CD4-positive, alpha-beta T cell (primary cell): Measurements from ENCODE around the gene EPB41L4A. TPM values are rescaled to one million over a fixed set of nuclear protein-coding genes. Genes with fewer than 3 reads are reported as not detected.
A peak's percentile ranks its signal among the peaks of the same experiment; 100 is the strongest.

Experiments used
- ATAC-seq: fragments of 200-7000 bp; cut with Tn5 transposase; one replicate; pipeline ENCODE4 v1.10.0; 2022; ENCODE audit warnings: mild to moderate bottlenecking; ENCODE audit not compliant: poor library complexity
- CTCF ChIA-PET: fragments of 350-600 bp; sonication (Branson Sonifier 250); formaldehyde crosslinking; loops from one replicate; lab custom pipeline; 2021; ENCODE audit warnings: antibody characterized with exemption, inconsistent platforms; lab: Charles Lee
- POLR2A ChIA-PET: fragments of 350-600 bp; sonication (Branson Sonifier 250); formaldehyde crosslinking; loops from one replicate; lab custom pipeline; 2021; ENCODE audit warnings: antibody characterized with exemption, inconsistent platforms; lab: Charles Lee
- DNase-seq, 14 experiments: peaks; one replicate each; pipeline ENCODE4 v3.0.0-alpha.2; 2013 to 2020; ENCODE audit warnings: mixed read lengths in 2 of 14
- H3K27ac ChIP-seq, 2 donors: one replicate each; pipeline versions ENCODE4 v1.5.1 to v1.7.0; 2013; ENCODE audit warnings: low read length in 2 of 2, low read depth in 1 of 2, mild to moderate bottlenecking in 1 of 2
- H3K27me3 ChIP-seq, 2 experiments: 1 replicate in 1 of 2; 2 replicates in 1 of 2; pipeline versions ENCODE4 v1.6.1 to v1.7.0; 2013; ENCODE audit warnings: low read length in 2 of 2, control low read depth in 1 of 2, mild to moderate bottlenecking in 1 of 2, moderate library complexity in 1 of 2; ENCODE audit not compliant: insufficient read depth in 2 of 2, control insufficient read depth in 1 of 2
- H3K36me3 ChIP-seq: one replicate; pipeline ENCODE4 v1.6.1; 2013; ENCODE audit warnings: low read length, control low read depth; ENCODE audit not compliant: insufficient read depth
- H3K4me1 ChIP-seq: one replicate; pipeline ENCODE4 v1.6.1; 2013; ENCODE audit warnings: low read length, control low read depth; ENCODE audit not compliant: insufficient read depth
- H3K4me3 ChIP-seq: one replicate; pipeline ENCODE4 v1.5.1; 2013; ENCODE audit warnings: mild to moderate bottlenecking, low read length, moderate library complexity
- H3K9me3 ChIP-seq, 2 experiments: 1 replicate in 1 of 2; 2 replicates in 1 of 2; pipeline versions ENCODE4 v1.6.1 to v1.7.0; 2013; ENCODE audit warnings: low read length in 2 of 2, mild to moderate bottlenecking in 2 of 2, control low read depth in 1 of 2, moderate library complexity in 1 of 2; ENCODE audit not compliant: control insufficient read depth in 1 of 2, insufficient read depth in 1 of 2
- H3K27ac Mint-ChIP-seq: one replicate; pipeline ENCODE4 v1.8.0; 2020; ENCODE audit warnings: mixed read lengths
- H3K27me3 Mint-ChIP-seq: one replicate; pipeline ENCODE4 v1.8.0; 2021; ENCODE audit warnings: mixed read lengths
- H3K36me3 Mint-ChIP-seq: one replicate; pipeline ENCODE4 v1.8.0; 2021; ENCODE audit warnings: low read depth, mixed read lengths
- H3K4me1 Mint-ChIP-seq: one replicate; pipeline ENCODE4 v1.8.0; 2021; ENCODE audit warnings: low read depth, mixed read lengths
- H3K4me3 Mint-ChIP-seq: one replicate; pipeline ENCODE4 v1.8.0; 2020; ENCODE audit warnings: mild to moderate bottlenecking, mixed read lengths
- H3K9me3 Mint-ChIP-seq: one replicate; pipeline ENCODE4 v1.8.0; 2020; ENCODE audit warnings: mixed read lengths
- CTCF ChIP-seq: fragments of 200-600 bp; IDR thresholded peaks from one replicate; pipeline ENCODE4 v1.8.0; 2022; ENCODE audit warnings: antibody characterized with exemption, mild to moderate bottlenecking
- intact Hi-C, 2 experiments: fragments of 100-400 bp; cut with DNase I in 1 of 2; cut with micrococcal nuclease in 1 of 2; formaldehyde crosslinking; loops; one replicate each; pipeline versions ENCODE4 v1.15.1 to v1.9.0; 2023 to 2025; cut with DNase I, micrococcal nuclease
- total RNA-seq, 174 experiments: library from RNA in 2 of 174; stranded (reverse) in 2 of 174; gene quantifications; one replicate each; pipeline ENCODE4 v1.2.3 and lab custom pipeline; 2021 to 2026

The EPB41L4A gene
- total RNA-seq, 2 experiments from 2014 or later, result 0.08 TPM; not detected in 1

DNA sequence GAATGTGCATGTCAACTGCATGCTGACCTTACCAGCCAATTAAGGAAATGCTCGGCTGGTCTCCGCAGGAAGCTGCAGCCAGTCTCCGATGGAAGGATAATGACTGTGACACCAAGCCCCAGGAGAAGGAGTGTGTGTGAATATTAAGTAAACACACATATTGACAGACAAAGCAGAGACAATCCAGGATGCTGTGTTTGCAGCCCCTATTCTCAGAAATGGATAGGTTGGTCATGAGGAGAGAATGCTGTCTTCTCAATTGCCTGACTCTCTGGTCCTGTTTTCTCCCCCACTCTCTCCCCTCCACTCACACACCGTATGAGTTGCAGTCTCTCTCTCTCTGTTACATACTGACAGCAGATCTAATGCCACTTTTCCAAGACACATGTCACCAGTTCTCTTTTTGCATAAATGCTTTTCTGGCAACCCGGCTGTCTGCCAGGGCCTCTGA lies 85.7 kb downstream of the EPB41L4A start:
- DNase-seq, result no peak
- H3K27ac ChIP-seq, result no peak overlapping the region
- no peaks in the 10 kb centered on the region for H3K36me3 ChIP-seq
- H3K4me1 ChIP-seq, result no peaks in the 10 kb centered on the region
- peaks cover 5% of the 10 kb centered on the region for H3K4me1 Mint-ChIP-seq
- H3K4me3 Mint-ChIP-seq, result no peak overlapping the region
- H3K9me3 Mint-ChIP-seq, result no peaks in the 10 kb centered on the region
- H3K27me3 Mint-ChIP-seq, result peaks cover 30% of the 10 kb centered on the region
- ChIA-PET CTCF (no interaction called here), POLR2A (no interaction called here)
- no peak overlapping the region for H3K27ac Mint-ChIP-seq
- intact Hi-C loops, result no loop called here
- no peak for TF ChIP-seq CTCF
- H3K27me3 ChIP-seq, result no peaks in the 10 kb centered on the region
- no peak overlapping the region for H3K4me3 ChIP-seq
- ATAC-seq, result no peak
- no peaks in the 10 kb centered on the region for H3K9me3 ChIP-seq
- no peaks in the 10 kb centered on the region for H3K36me3 Mint-ChIP-seq

DNA sequence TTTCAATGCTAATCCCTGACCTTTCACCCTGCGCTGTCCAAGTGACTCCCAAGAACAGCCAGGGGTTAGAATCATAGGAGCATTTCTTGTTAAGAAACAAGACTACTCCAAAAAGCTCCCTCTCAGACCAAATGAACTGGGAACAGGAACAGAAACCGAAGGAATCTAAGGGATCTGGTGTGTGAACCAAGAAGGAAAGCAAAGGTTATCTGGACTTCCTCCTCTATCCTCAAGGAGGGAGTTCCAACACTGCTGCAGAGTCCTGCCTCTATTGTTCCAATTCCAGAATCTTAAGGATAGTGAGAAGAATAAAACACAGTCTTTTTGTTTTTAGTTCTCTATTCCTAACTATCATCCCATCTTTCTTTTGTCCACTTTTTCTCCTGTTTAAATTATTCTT lies 87.2 kb downstream of the EPB41L4A start:
- ATAC-seq (no peak), DNase-seq (no peak)
- no peak for TF ChIP-seq CTCF
- intact Hi-C loops, result no loop called here
- Histone ChIP-seq H3K27me3 (peaks cover 0 to 2% of the 10 kb centered on the region in 2 experiments), H3K4me3 (no peak overlapping the region), H3K36me3 (no peaks in the 10 kb centered on the region), H3K4me1 (no peaks in the 10 kb centered on the region), H3K9me3 (no peaks in the 10 kb centered on the region), H3K27ac (no peak overlapping the region)
- no peaks in the 10 kb centered on the region for H3K9me3 Mint-ChIP-seq
- peaks cover 26% of the 10 kb centered on the region for H3K27me3 Mint-ChIP-seq
- H3K4me1 Mint-ChIP-seq, result peaks cover 5% of the 10 kb centered on the region
- no peak overlapping the region for H3K4me3 Mint-ChIP-seq
- ChIA-PET CTCF (no interaction called here), POLR2A (no interaction called here)
- no peaks in the 10 kb centered on the region for H3K36me3 Mint-ChIP-seq
- no peak overlapping the region for H3K27ac Mint-ChIP-seq

DNA sequence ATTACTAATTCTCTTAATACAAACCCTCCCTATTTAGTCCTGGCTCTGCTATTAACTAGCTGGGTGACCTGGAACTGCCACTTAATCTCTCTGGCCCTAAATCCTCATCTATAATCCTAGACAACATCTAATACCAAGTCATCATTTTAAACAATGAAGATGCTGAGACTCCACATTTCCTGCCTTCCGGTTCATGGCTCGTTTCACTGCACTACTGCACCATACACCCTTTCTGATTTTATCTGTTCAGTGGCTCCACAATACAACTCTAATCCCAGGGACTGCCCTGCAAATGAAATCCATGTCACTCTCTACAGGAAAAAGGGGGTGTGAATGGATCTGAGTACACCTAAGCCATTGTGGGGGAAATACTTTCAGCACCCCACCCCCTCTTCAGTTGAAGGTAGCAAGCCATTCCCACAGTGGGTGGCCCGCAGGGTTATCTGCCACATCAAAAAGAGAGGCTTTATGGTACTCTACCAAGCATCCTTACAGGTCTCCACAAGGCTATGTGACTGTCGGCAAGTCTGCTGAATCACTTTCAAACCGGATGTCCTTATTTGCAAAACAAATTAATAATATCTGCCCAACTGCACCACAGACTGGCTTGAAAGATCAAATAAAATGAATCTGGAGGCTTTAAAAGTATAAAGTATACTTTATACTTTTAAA lies 89.5 kb downstream of the EPB41L4A start:
- intact Hi-C loops, result no loop called here
- ChIA-PET POLR2A (no interaction called here), CTCF (no interaction called here)
- Histone ChIP-seq H3K4me3 (no peak overlapping the region), H3K27ac (no peak overlapping the region), H3K27me3 (peaks cover 0 to 2% of the 10 kb centered on the region in 2 experiments), H3K9me3 (no peaks in the 10 kb centered on the region), H3K36me3 (no peaks in the 10 kb centered on the region), H3K4me1 (no peaks in the 10 kb centered on the region)
- Mint-ChIP-seq H3K4me3 (no peak overlapping the region), H3K27me3 (peaks cover 26% of the 10 kb centered on the region), H3K4me1 (peaks cover 5% of the 10 kb centered on the region), H3K9me3 (no peaks in the 10 kb centered on the region), H3K27ac (no peak overlapping the region), H3K36me3 (no peaks in the 10 kb centered on the region)
- DNase-seq, result peak in 1 of 14 experiments; percentile 18
- ATAC-seq, result no peak
- TF ChIP-seq CTCF, result no peak
